Right renal pelvis (tissue), 4 donors: ENCODE data around the gene CD27. TPM values are rescaled to one million over a fixed set of nuclear protein-coding genes. Genes with fewer than 3 reads are reported as not detected.
"Not testable (repeated sequence)": the region's sequence is repeated elsewhere in the genome, so short reads cannot be mapped to it uniquely, and the experiment has no call there.

Experiments used
- DNase-seq, 4 donors: peaks; one replicate each; pipeline ENCODE4 v3.0.0-alpha.2; 2013; ENCODE audit warnings: low read depth in 4 of 4, low spot score in 3 of 4, missing footprints in 1 of 4
- polyA plus RNA-seq, 4 donors: library from polyadenylated mRNA; unstranded; fragments of 120-200 nt; gene quantifications; one replicate each; pipeline ENCODE4 v1.2.1, GENCODE V29; 2013; ENCODE audit not compliant: insufficient read length in 4 of 4

Gene CD27
- polyA plus RNA-seq, 4 donors, result 0.62 to 1.3 (median 1.00) TPM

GRCh38 chr12:6477601-6478377, 33.0 kb downstream of the CD27 start:
- DNase-seq, result not testable (repeated sequence)

- no peak for DNase-seq
Observed at GRCh38 chr12:6478416-6478815, 33.7 kb downstream of the CD27 start.

- DNase-seq, result no peak
Observed at GRCh38 chr12:6488240-6488639, 43.5 kb downstream of the CD27 start.

DNA sequence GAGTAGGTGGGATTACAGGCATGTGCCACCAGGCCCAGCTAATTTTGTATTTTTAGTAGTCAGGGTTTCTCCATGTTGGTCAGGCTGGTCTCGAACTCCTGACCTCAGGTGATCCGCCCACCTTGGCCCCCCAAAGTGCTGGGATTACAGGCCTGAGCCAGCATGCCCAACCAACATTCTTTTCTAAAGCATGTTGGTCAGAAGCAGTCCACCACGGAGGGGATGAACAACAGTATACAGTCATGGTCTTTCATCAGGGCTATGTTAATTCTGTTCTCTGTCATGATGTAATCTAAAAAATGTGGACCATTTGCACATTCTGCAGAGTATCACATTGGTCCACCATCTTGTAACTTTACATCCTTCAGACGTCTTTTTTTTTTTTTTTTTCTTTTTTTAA, 44.7 kb downstream of the CD27 start:
- no peak for DNase-seq

- DNase-seq, result not testable (repeated sequence)
Observed at GRCh38 chr12:6490673-6491072, 45.9 kb downstream of the CD27 start.

DNA sequence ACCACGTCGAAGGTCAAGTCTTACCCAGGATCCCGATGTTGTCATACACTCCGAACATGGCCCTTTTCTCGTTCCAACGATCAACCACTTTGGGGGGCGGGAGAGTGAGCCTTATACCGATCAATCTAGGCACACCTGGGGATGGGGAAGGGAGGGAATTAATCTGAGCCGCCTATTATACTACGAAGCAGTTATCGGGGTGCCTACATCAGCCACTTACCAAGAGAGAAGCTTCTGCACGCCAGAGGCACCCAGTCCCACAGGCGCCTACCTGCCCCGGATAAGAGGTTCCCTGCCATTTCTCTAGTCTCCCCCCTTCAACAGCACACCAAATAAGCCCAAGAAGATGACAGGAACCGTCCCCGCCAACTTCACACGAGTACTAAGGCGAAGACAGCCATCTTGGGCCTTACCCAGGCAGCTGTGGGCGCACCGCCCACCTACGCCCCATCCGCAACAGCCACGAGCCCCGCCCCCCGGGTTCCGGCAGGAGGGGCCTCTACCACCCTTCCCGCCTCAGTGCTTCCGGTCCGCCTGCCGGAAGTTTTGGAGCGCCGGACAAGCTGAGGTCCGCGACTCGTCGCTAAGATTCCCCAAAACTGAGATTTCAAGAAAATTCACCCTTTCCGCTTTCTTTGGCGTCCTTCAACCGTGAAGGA, 48.2 kb downstream of the CD27 start, which contains the start of gene MRPL51:
Gene MRPL51 (minus strand): TSS at position 425 of the 659 bp plus-strand sequence. CDS start 126 bp downstream, at position 299.
- DNase-seq, result peak; percentile 86 to 95 (median 90)

GRCh38 chr12:6493497-6494257, 48.9 kb downstream of the CD27 start, which contains the start of gene NCAPD2:
NCAPD2 (plus strand) TSS chr12:6494102; CDS start chr12:6495099, 997 bp downstream.
- DNase-seq, result peak; percentile 81 to 92 (median 88)

GRCh38 chr12:6494258-6494743, 49.5 kb downstream of the CD27 start:
- DNase-seq, result peak in 1 of 4 donors; percentile 3

DNA sequence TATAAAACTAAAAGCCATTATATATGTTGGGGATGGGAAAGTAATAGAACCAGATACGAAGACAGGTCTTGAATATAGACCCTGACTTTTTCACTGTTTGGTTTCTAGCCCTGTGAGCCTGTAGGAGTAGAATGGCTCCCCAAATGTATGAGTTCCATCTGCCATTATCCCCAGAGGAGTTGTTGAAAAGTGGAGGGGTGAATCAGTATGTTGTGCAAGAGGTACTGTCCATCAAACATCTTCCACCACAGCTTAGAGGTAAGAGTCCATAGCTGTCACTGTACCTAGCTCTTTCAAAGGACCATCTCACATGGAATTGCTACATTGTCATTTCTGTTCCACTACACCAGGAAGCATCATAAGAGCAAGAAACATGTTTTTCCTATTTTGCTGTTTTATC, 50.2 kb downstream of the CD27 start:
- DNase-seq, result no peak

GRCh38 chr12:6497291-6497690, 52.5 kb downstream of the CD27 start:
- not testable (repeated sequence) for DNase-seq

GRCh38 chr12:6500466-6500865, 55.7 kb downstream of the CD27 start:
- DNase-seq, result no peak

Other genes starting within 250 kb of the CD27 start
- 100 to 1,000 TPM; 182 to 211 (median 194) TPM for gene CD9, start 244.6 kb upstream of the CD27 start, polyA plus RNA-seq
- gene PLEKHG6, start 134.3 kb upstream of the CD27 start, polyA plus RNA-seq, result 1 to 10 TPM; 2.3 to 6.2 (median 4.0) TPM
- 100 to 1,000 TPM; 103 to 118 (median 108) TPM for gene TNFRSF1A, start 102.9 kb upstream of the CD27 start, polyA plus RNA-seq
- 10 to 100 TPM; 67.9 to 79.4 (median 70.4) TPM for gene SCNN1A, start 69.4 kb upstream of the CD27 start, polyA plus RNA-seq
- gene LTBR, start 60.8 kb upstream of the CD27 start, polyA plus RNA-seq, result 10 to 100 TPM; 60.4 to 64.9 (median 61.6) TPM
- gene TAPBPL, start 7.1 kb downstream of the CD27 start, polyA plus RNA-seq, result 10 to 100 TPM; 16.1 to 19.8 (median 18.7) TPM
- gene VAMP1, start 25.7 kb downstream of the CD27 start, polyA plus RNA-seq, result 10 to 100 TPM in 2 of 4 donors, 1 to 10 TPM in 2; 8.0 to 11.6 (median 10.1) TPM
- 100 to 1,000 TPM; 179 to 191 (median 185) TPM for gene MRPL51, start 48.3 kb downstream of the CD27 start, polyA plus RNA-seq
- gene NCAPD2, start 49.1 kb downstream of the CD27 start, polyA plus RNA-seq, result 10 to 100 TPM; 57.5 to 62.5 (median 59.9) TPM
- 1,000 to 10,000 TPM; 1,811 to 2,323 (median 1,879) TPM for gene GAPDH, start 89.6 kb downstream of the CD27 start, polyA plus RNA-seq
- gene IFFO1, start 111.1 kb downstream of the CD27 start, polyA plus RNA-seq, result 10 to 100 TPM; 12.1 to 16.5 (median 14.0) TPM
- gene NOP2, start 123.3 kb downstream of the CD27 start, polyA plus RNA-seq, result 10 to 100 TPM; 22.8 to 26.9 (median 23.9) TPM
- 100 to 1,000 TPM; 267 to 304 (median 280) TPM for gene CHD4, start 162.4 kb downstream of the CD27 start, polyA plus RNA-seq
- 1 to 10 TPM; 1.0 to 1.8 (median 1.4) TPM for gene LPAR5, start 191.0 kb downstream of the CD27 start, polyA plus RNA-seq
- gene ACRBP, start 202.5 kb downstream of the CD27 start, polyA plus RNA-seq, result 1 to 10 TPM; 4.2 to 6.9 (median 5.6) TPM
- 100 to 1,000 TPM; 117 to 136 (median 120) TPM for gene ING4, start 218.2 kb downstream of the CD27 start, polyA plus RNA-seq
- 10 to 100 TPM; 75.9 to 87.8 (median 84.9) TPM for gene ZNF384, start 244.4 kb downstream of the CD27 start, polyA plus RNA-seq